GM21367 (cell line): Measurements from ENCODE around the gene DEFB115.
"Not testable (repeated sequence)": the region's sequence is repeated elsewhere in the genome, so short reads cannot be mapped to it uniquely, and the experiment has no call there.

Source experiments
- ATAC-seq: cut with Tn5 transposase; IDR thresholded peaks from one replicate; pipeline ENCODE4 v1.9.1; 2021; ENCODE audit not compliant: unreplicated experiment

Gene DEFB115, protein sequence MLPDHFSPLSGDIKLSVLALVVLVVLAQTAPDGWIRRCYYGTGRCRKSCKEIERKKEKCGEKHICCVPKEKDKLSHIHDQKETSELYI

DNA sequence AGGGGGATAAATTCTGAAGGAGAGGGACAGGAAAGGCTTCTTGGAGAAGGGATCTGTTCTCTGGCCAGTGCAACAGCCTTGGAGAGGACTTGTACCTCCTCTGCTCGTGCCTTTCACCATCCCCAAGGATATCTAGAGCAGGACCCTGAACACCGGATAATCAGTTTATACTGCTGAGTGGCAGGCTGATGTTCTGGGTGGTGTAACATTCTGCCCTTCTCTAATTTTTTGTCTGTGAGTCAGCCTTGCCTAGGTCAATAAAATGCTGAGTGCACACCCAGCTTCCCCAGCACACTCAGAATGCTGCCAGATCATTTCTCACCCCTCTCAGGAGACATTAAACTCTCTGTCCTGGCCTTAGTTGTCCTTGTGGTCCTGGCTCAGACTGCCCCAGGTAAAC, at the start of gene DEFB115:
TSS of gene DEFB115 (plus strand) at position 301 of the 400 bp plus-strand sequence. CDS start at position 301, 0 bp downstream.
- ATAC-seq = no peak

DNA sequence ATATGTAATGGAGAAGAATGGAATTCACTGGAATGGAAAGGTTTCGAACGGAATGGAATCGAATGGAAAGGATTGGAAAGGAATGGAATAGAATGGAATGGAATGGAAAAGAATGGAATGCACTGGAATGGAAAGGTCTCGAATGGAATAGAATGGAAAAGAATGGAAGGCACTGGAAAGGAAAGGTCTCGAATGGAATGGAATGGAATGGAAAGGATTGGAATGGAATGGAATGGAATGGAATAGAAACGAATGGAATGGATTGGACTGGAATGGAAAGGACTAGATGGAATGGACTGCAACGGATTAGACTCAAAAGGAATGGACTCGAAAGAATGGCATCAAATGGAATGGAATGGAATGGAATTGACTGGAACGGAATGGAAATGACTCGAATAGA, 20.5 kb upstream of the DEFB115 start:
- ATAC-seq = no peak

DNA sequence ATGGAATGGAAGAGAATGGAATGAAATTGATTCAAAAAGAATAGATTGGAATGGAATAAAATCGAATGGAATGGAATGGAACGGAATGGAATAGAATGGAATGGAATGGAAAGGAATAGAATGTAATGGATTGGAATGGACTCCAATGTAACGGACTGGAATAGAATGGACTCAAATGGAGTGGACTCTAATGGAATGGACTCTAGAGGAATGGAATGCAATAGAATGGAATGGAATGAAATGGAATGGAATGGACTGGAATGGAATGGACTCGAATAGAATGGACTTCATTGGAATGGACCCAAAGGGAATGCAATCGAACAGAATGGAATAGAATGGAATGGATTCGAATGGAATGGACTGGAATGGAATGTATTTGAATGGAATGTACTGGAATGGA, 19.7 kb upstream of the DEFB115 start:
- no peak for ATAC-seq

DNA sequence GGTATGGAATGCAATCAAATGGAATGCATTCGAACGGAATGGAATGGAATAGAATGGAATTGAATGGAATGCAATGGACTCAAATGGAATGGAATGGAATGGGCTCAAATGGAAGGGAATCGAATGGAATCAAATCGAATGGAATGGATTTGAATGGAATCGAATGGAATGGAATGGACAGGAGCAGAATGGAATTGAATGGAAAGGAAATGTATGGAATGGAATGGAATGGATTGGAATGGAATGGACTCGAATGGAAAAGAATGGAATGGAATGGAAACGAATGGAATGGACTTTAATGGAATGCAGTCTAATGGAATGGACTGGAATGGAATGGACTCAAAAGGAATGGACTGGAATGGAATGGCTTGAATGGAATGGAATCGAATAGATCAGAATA, 18.3 kb upstream of the DEFB115 start:
- no peak for ATAC-seq

DNA sequence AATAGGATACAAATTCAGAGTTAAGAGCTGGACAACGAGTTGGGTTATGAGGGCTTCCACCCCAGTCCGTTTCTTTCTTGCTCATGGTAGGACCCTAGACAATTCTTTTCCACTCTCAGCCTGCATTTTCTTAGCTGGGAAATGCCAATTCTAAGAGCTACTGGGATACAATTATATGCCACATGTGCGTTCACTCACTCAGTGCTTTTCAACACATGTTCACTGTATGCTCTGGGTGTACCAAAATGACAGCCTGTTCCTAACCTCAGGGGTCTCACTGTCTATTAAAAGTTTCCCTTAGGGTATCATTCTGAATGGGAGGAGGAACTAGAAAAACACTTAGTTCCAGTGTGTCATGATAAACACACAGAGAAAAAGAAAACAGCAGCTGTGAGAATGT, 505 bp upstream of the DEFB115 start:
- ATAC-seq = no peak

DNA sequence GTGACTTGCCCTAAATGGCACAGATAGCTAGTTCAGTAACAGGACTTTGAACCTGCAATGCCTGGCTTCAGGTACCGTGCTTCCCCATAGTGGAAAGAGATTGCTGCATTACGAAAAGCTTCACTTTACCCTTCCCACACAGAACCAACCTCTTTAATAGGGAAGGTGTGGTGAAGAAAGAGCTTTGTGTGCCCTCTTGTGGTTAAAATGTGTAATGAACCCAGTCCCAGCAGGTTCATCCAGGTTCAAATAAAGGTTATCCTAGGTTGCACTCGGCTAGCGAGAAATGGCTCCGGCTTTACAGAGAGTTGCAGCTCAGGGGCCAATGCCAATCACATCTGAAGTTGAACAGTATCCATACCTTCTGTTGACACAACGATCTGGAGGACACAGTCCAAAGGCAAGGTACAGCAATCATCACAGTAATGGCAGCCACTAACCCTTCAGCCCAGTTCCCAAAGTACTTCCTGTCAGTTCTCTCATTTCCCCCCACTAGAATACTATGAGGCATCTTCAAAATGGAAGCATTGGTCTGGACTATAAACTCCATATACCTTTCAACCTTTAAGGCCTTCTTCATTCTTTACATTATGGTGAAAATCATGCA, 3.0 kb downstream of the DEFB115 start:
- no peak for ATAC-seq

DNA sequence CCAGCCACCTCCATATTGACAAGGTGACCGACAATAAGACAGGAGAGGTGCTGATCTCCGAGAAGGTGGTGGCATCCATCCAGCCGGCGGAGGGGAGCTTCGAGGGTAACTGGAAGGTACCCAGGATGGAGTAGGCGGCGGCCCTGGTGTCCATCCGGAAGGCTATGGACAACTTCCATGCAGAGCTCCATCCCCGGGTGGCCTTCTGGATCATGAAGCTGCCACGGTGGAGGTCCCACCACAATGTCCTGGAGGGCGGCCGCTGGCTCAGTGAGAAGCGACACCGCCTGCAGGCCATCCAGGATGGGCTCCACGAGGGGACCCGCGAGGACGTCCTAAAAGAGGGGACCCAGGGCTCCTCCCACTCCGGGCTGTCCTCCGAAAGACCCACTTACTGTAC, 17.0 kb downstream of the DEFB115 start:
- ATAC-seq = no peak

DNA sequence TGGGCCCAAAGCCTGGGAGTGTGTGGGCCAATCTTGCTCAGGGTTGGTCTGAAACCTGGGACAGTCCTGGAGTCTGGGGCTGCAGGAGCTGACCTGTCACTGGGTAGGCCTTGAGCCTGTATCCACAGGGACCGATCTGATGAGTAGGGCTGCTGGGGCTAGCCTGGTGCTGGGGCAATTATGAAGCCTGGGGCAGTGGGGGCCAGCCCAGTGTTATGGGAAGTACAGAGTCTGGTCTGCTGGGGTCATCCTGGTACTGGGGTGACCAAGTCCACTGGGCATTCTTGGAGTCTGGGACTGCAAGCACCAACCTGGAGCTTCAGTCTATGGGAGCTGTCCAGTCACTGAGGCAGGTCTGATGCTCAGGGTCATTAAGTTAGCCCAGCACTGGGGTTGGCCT, 20.7 kb downstream of the DEFB115 start:
- ATAC-seq = no peak

DNA sequence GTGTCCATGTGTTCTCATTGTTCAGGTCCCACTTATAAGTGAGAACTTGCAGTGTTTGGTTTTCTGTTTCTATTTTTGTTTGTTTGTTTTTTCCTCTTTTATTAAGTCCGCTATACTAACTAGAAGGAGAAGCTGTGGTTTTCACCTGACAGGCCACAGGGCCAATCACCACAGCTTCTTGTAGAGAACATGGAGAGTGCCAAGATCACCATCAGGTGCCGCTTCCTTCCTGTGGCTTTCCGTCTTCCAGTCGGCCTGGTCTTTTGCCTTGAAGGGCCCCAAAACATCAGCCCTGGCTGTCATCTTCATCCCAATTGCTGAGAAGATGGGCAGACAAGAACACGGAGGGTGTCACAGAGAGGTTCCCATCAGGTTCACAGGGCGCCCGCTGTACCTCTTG, 27.5 kb downstream of the DEFB115 start:
- ATAC-seq = not testable (repeated sequence)

DNA sequence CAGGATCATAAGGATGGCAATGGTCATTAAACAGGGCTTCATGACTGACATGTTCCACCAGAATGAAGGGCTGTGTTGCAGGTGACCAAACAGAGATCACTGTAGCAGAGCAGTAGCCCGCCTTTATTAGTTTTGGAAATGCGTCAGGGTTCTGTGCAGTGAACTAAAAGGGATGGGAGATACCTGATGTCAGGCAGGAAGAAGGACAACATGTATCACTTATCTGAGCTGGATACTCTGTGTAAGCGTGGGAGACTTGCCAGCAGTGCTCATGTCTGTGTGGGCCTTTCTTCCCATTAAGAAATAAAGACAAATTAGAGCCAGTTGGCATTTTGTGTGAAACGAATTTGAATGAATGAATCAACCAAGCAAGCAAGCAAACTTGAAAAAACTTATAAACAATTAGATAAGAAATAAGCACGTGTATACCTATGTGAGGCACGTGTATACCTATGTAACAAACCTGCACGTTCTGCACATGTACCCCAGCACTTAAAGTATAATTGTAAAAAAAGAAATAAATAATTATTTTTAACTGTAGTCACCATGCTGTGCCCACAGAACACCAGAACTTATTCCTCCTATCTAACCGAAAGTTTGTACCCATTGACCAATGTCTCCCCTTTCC, 51.2 kb downstream of the DEFB115 start, which contains the start of gene DEFB116:
TSS of gene DEFB116 (minus strand) at position 51 of the 628 bp plus-strand sequence. CDS start at position 51, 0 bp downstream.
- no peak for ATAC-seq
